ENCODE measurements around the gene IL2.

Gene IL2

GRCh38 chr4:122456231-122457116, at the start of gene IL2:
Gene IL2, minus strand, starts transcription at chr4:122456725. Its CDS starts 285 bp downstream, at chr4:122456440.
- DNase-seq (ENCODE audit: low read depth in 2 of 2): no peak

- DNase-seq (ENCODE audit: low read depth in 2 of 2): no peak
Measured at GRCh38 chr4:122503214-122503613, 46.7 kb upstream of the IL2 start.

- no peak for DNase-seq (ENCODE audit: low read depth in 2 of 2)
Measured at GRCh38 chr4:122500852-122501501, 44.5 kb upstream of the IL2 start.

GRCh38 chr4:122489061-122489460, 32.5 kb upstream of the IL2 start:
- DNase-seq (ENCODE audit: low read depth in 2 of 2): no peak

GRCh38 chr4:122483481-122483880, 27.0 kb upstream of the IL2 start:
- no peak for DNase-seq (ENCODE audit: low read depth in 2 of 2)

- no peak for DNase-seq (ENCODE audit: low read depth in 2 of 2)
Measured at GRCh38 chr4:122481766-122482405, 25.4 kb upstream of the IL2 start.

GRCh38 chr4:122480655-122481487, 24.3 kb upstream of the IL2 start:
- DNase-seq (ENCODE audit: low read depth in 2 of 2): no peak

- no peak for DNase-seq (ENCODE audit: low read depth in 2 of 2)
Measured at GRCh38 chr4:122479935-122480416, 23.5 kb upstream of the IL2 start.

- DNase-seq (ENCODE audit: low read depth in 2 of 2): no peak
Measured at GRCh38 chr4:122476745-122477144, 20.2 kb upstream of the IL2 start.

GRCh38 chr4:122476126-122476525, 19.6 kb upstream of the IL2 start:
- no peak for DNase-seq (ENCODE audit: low read depth in 2 of 2)

GRCh38 chr4:122475233-122475632, 18.7 kb upstream of the IL2 start:
- DNase-seq (ENCODE audit: low read depth in 2 of 2): no peak

GRCh38 chr4:122469457-122469856, 12.9 kb upstream of the IL2 start:
- DNase-seq (ENCODE audit: low read depth in 2 of 2): no peak

- no peak for DNase-seq (ENCODE audit: low read depth in 2 of 2)
Measured at GRCh38 chr4:122458625-122459024, 2.1 kb upstream of the IL2 start.

GRCh38 chr4:122453384-122453995, 3.0 kb downstream of the IL2 start:
- no peak for DNase-seq (ENCODE audit: low read depth in 2 of 2)

- DNase-seq (ENCODE audit: low read depth in 2 of 2): no peak
Measured at GRCh38 chr4:122450847-122451246, 5.7 kb downstream of the IL2 start.

GRCh38 chr4:122434285-122434684, 22.2 kb downstream of the IL2 start:
- DNase-seq (ENCODE audit: low read depth in 2 of 2): no peak

- DNase-seq (ENCODE audit: low read depth in 2 of 2): no peak
Measured at GRCh38 chr4:122431351-122431750, 25.2 kb downstream of the IL2 start.

- no peak for DNase-seq (ENCODE audit: low read depth in 2 of 2)
Measured at GRCh38 chr4:122423246-122423645, 33.3 kb downstream of the IL2 start.

GRCh38 chr4:122412547-122412946, 44.0 kb downstream of the IL2 start:
- no peak for DNase-seq (ENCODE audit: low read depth in 2 of 2)

- DNase-seq (ENCODE audit: low read depth in 2 of 2): no peak
Measured at GRCh38 chr4:122403861-122404260, 52.7 kb downstream of the IL2 start.
